Epithelial cell of prostate (primary cell): Measurements from ENCODE around the gene NEK3.
"Not testable (repeated sequence)": the region's sequence is repeated elsewhere in the genome, so short reads cannot be mapped to it uniquely, and the experiment has no call there.

ENCODE experiments used
- DNase-seq: peaks from one replicate; pipeline ENCODE4 v3.0.0-alpha.2; 2011; ENCODE audit warnings: low read depth, low spot score
- H3K27ac ChIP-seq: fragments of 450-650 bp; 2 replicates; pipeline ENCODE4 v1.5.1; 2017; ENCODE audit warnings: mild to moderate bottlenecking

The NEK3 gene

GRCh38 chr13:52127378-52127777 lies 32.0 kb downstream of the NEK3 start:
- DNase-seq: no peak
- H3K27ac ChIP-seq: no peak overlapping the region

- no peak for DNase-seq
Measured at GRCh38 chr13:52125547-52125946, 33.9 kb downstream of the NEK3 start.

DNA sequence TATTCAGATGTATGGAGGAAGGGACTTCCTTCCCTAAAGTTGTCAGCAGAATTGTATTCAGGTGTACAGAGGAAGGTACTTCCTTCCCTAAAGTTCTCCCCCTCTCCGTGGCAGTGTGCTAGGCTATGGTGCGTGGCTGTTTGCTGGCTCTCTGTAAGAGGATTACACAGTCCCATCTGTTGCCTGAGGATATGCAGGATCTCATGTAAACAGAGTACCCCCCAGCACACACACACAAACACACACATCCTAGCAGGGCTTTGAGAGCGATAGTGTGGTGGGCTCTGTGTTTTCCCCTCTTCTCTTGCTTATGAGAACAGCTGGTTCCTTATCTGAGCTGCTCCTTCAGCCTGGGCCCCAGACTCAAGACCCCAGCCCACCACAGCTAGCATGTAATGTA lies 40.8 kb downstream of the NEK3 start:
- DNase-seq: no peak

More at GRCh38 chr13:52125547-52125946, 33.9 kb downstream of the NEK3 start:
- no peak overlapping the region for H3K27ac ChIP-seq

GRCh38 chr13:52118095-52118494 lies 41.3 kb downstream of the NEK3 start:
- DNase-seq: no peak

More for the DNA sequence above, 40.8 kb downstream of the NEK3 start:
- H3K27ac ChIP-seq: no peak overlapping the region

DNA sequence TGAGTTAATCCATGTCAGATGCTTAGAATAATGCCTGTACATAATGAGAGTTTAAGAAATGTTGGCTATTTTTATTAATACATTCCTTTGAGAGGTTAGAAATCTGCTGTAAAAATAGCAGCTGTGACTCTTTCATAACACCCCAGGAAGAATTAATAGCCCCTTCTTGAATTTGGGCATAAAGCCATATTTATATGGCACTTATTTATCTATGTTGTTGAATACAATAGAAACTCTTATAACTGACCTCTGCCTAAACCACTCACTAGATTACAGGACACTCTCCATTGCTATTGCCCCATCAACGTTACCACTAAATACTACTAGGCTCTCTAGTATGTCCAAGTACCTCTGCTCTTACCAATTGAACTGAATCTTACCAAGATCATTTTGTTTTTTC lies 46.8 kb downstream of the NEK3 start:
- no peak for DNase-seq

More at GRCh38 chr13:52118095-52118494, 41.3 kb downstream of the NEK3 start:
- H3K27ac ChIP-seq: no peak overlapping the region

DNA sequence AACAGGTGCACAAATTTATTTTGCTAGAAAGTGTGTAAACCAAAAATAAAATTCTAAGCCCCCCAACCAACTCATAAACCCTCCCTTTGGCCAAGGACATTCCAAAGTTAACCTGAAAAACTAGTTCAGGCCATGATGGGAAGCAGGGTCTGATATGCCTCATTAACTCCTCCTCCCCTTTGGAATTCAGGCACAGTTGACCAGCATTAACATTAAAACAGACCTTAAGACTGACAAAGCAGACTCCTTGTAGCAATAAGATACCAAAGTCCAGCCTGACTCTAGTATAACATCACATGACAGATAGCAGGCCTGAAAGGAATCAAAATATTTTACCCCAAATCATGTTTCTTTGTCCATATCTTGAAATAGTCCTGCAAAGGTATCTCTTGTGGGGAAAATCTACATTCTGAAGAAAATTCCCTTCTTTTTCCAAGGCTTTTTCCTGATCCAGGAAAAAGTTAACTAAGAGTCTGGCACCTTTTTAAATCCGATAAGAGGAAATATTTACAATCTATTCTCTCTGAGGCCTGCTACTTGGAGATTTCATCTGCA lies 50.2 kb downstream of the NEK3 start:
- DNase-seq: no peak
- H3K27ac ChIP-seq: no peak overlapping the region

More for the DNA sequence above, 46.8 kb downstream of the NEK3 start:
- no peak overlapping the region for H3K27ac ChIP-seq

- no peak overlapping the region for H3K27ac ChIP-seq
- no peak for DNase-seq
Measured at GRCh38 chr13:52105841-52106240, 53.6 kb downstream of the NEK3 start.

DNA sequence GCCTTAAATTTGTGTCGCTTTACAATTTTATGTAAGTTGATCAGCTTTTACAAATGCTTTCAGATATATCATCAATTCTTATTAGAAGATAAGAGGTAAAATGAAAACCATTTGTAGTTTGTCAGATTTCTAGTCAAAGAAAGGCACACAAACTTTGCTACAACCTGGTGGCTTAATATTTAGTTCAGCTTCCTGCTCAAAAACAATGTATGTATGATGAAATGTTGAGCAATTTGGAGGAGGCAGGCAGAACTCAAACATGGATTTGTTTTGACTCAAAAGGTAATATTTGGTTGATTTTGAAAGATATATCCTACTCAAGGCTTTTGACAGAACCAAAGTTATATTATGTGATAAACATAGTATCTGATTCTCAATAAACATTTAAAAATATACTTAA lies 54.8 kb downstream of the NEK3 start:
- no peak for DNase-seq
- peak overlapping the region; percentile 30 for H3K27ac ChIP-seq

DNA sequence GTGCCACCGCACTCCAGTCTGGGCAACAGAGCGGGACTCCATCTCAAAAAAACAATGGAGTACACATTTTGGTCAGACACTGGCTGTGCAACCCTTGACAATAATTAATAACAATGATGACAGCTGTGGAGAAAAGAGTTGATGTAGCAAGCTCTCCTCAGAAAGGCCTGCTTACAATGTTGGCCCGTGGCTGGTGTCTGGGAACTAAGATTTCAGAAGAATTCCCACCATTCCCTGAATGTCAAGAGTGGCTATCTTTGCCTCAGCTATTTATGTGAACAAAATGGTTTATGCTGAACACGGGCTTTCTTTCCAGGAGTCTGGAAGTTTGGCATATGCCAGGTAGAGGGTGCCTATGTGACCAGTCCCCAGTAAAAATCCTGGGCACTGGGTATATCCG lies 56.0 kb downstream of the NEK3 start:
- DNase-seq: no peak
- H3K27ac ChIP-seq: no peak overlapping the region

DNA sequence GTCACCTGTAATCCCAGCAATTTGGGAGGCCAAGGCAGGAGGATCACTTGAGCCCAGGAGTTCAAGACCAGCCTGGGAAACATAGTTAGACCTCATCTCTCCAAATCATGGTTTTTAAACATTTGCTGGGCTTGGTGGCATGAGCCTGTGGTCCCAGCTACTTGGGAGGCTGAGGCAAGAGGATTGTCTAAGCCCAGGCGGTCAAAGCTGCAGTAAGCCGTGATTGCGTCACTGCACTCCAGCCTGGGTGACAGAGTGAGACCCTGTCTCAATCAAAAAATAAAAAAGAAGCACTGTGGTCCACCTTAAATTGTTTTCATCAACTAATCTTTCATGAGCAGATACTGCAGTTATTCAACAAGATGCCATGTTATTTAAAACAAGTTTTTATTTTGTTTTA lies 57.0 kb downstream of the NEK3 start:
- DNase-seq, H3K27ac ChIP-seq: not testable (repeated sequence)

GRCh38 chr13:52097197-52097596 lies 62.2 kb downstream of the NEK3 start:
- no peak for DNase-seq
- H3K27ac ChIP-seq: no peak overlapping the region

GRCh38 chr13:52096748-52097147 lies 62.6 kb downstream of the NEK3 start:
- DNase-seq: no peak
- no peak overlapping the region for H3K27ac ChIP-seq

- DNase-seq: no peak
- H3K27ac ChIP-seq: no peak overlapping the region
Measured at GRCh38 chr13:52096062-52096461, 63.3 kb downstream of the NEK3 start.

- no peak overlapping the region for H3K27ac ChIP-seq
- DNase-seq: no peak
Measured at GRCh38 chr13:52092087-52092486, 67.3 kb downstream of the NEK3 start.

DNA sequence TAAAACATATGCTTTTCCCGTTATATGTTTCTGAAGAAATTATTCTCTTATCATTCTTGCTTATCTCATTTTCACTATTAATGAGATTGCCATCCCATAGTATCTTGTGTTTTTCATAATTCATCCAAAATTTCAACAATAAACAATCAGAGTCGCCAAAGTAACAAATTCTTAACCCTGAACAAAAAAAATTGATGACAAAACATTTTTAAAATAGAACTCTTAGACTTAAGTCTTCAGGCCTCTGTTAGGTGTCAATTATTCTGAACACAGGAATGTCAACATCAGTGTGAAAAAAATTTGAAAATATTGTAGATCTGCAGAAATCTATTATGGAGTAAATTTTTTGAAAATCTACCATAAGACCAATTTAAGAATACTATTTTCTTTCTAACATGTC lies 67.9 kb downstream of the NEK3 start:
- H3K27ac ChIP-seq: no peak overlapping the region
- no peak for DNase-seq

GRCh38 chr13:52085421-52085820 lies 74.0 kb downstream of the NEK3 start:
- peak; percentile 58 for DNase-seq
- H3K27ac ChIP-seq: peak overlapping the region; percentile 68

- peak overlapping the region; percentile 68 for H3K27ac ChIP-seq
- peak; percentile 71 for DNase-seq
Measured at GRCh38 chr13:52084981-52085380, 74.4 kb downstream of the NEK3 start.
